DMS53 (cell line): ENCODE data around the gene HINT3.
A peak's percentile ranks its signal among the peaks of the same experiment; 100 is the strongest.
"Not testable (repeated sequence)": the region's sequence is repeated elsewhere in the genome, so short reads cannot be mapped to it uniquely, and the experiment has no call there.

Experiments
- DNase-seq: peaks from one replicate; lab custom pipeline; 2025; lab: John Stamatoyannopoulos, UW

Gene HINT3

GRCh38 chr6:125956506-125957390, at the start of gene HINT3:
HINT3 (plus strand) TSS chr6:125956770; CDS start chr6:125956978, 208 bp downstream.
- peak; percentile 98 for DNase-seq

- DNase-seq = no peak
Observed at GRCh38 chr6:125910527-125910926, 46.0 kb upstream of the HINT3 start.

- not testable (repeated sequence) for DNase-seq
Observed at GRCh38 chr6:125911051-125911451, 45.5 kb upstream of the HINT3 start.

- not testable (repeated sequence) for DNase-seq
Observed at GRCh38 chr6:125912430-125912829, 44.1 kb upstream of the HINT3 start.

- DNase-seq = no peak
Observed at GRCh38 chr6:125913145-125913544, 43.4 kb upstream of the HINT3 start.

- peak; percentile 50 for DNase-seq
Observed at GRCh38 chr6:125913864-125914351, 42.7 kb upstream of the HINT3 start.

- DNase-seq = no peak
Observed at GRCh38 chr6:125918230-125918629, 38.3 kb upstream of the HINT3 start.

GRCh38 chr6:125918681-125919566, 37.6 kb upstream of the HINT3 start:
- peak; percentile 77 for DNase-seq

GRCh38 chr6:125919618-125920017, 37.0 kb upstream of the HINT3 start:
- no peak for DNase-seq

GRCh38 chr6:125922322-125922860, 34.2 kb upstream of the HINT3 start:
- peak; percentile 68 for DNase-seq

GRCh38 chr6:125923366-125923877, 33.1 kb upstream of the HINT3 start:
- no peak for DNase-seq

- no peak for DNase-seq
Observed at GRCh38 chr6:125924169-125924568, 32.4 kb upstream of the HINT3 start.

GRCh38 chr6:125924697-125925358, 31.7 kb upstream of the HINT3 start:
- DNase-seq = no peak

GRCh38 chr6:125926711-125927110, 29.9 kb upstream of the HINT3 start:
- DNase-seq = no peak

- no peak for DNase-seq
Observed at GRCh38 chr6:125927761-125928160, 28.8 kb upstream of the HINT3 start.

- DNase-seq = no peak
Observed at GRCh38 chr6:125930765-125931418, 25.7 kb upstream of the HINT3 start.

GRCh38 chr6:125931733-125932450, 24.7 kb upstream of the HINT3 start:
- no peak for DNase-seq

GRCh38 chr6:125932451-125932795, 24.1 kb upstream of the HINT3 start:
- DNase-seq = no peak

- DNase-seq = not testable (repeated sequence)
Observed at GRCh38 chr6:125935520-125935919, 21.1 kb upstream of the HINT3 start.

GRCh38 chr6:125939026-125939425, 17.5 kb upstream of the HINT3 start:
- no peak for DNase-seq
